GM19455 (cell line): ENCODE measurements around the gene CDHR2.

ENCODE experiments used
- ATAC-seq: cut with Tn5 transposase; IDR thresholded peaks from one replicate; pipeline ENCODE4 v1.9.1; 2021; ENCODE audit not compliant: unreplicated experiment

CDHR2 gene

GRCh38 chr5:176548967-176549444 lies at the start of gene CDHR2:
TSS of gene CDHR2 (plus strand) at chr5:176549342. CDS start at chr5:176565353, 16,011 bp downstream.
- ATAC-seq, result no peak

DNA sequence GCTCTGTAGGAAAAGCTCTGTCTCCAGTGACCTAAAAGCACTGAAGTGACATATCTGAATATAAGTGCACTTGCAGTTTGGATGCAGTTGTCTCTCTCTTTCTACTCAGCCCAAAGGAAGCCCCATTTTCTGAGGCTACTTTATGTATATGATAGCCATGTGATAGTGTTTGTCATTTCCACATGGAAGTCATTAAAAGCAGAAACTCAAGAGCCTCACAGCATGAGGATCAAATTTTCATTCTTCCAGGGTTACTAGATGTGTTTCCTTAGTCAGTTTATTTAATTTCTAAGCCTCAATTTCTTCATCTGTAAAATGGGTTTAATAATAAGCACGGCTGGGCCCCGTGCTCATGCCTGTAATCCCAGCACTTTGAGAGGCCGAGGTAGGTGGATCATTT lies 48.6 kb upstream of the CDHR2 start:
- no peak for ATAC-seq

GRCh38 chr5:176501333-176501732 lies 47.8 kb upstream of the CDHR2 start:
- no peak for ATAC-seq

GRCh38 chr5:176503496-176503895 lies 45.6 kb upstream of the CDHR2 start:
- ATAC-seq, result no peak

DNA sequence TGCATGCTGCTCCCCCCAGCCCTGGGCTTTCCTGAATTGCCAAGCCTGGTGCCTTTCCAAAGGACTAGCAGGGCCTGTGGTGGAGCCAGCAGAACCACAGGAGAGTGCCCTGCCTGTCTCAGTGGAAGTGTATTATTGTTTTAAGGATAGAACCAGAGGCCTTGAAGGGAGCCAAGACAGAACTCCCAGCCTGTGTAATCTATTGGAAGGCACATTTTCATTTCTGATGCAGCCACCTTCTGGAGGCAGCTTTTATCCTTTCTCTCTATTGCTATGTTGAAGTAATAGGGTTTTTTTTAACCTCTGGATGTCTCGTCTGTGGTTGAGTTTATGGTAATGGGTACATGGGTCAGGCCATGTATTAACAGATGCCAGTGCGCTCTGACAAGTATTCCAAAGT lies 41.2 kb upstream of the CDHR2 start:
- no peak for ATAC-seq

- ATAC-seq, result no peak
These were observed 40.5 kb upstream of the CDHR2 start for GRCh38 chr5:176508603-176509002.

- ATAC-seq, result no peak
These were observed 35.4 kb upstream of the CDHR2 start for GRCh38 chr5:176513788-176514187.

DNA sequence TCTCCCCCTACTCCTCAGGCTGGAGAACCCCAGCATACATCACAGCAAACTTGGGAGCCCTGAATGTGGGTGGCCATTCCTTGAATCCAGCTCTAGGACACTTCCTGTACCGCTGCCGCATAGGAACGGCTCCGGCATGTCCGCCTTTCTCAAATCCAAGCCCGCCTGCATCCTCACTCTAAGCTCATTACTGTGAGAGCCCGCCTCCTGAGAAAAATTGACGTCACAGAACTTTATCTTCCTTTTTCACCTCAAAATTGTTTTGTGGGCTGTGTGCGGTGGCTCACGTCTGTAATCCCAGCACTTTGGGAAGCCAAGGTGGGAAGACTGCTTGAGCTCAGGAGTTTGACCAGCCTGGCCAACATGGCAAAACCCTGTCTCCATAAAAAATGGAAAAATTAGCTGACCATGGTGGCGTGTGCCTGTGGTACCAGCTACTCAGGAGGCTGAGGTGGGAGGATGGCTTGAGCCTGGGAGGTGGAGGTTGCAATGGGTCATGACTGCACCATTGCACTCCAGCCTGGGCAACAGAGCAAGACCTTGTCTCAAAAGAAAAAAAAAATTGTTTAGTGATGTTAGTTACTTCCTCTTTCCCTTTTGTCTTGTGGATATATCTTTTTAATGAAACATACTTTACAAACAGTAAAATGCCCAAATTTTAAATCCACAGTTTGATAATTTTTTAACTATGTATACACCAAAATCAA lies 34.7 kb upstream of the CDHR2 start:
- no peak for ATAC-seq

DNA sequence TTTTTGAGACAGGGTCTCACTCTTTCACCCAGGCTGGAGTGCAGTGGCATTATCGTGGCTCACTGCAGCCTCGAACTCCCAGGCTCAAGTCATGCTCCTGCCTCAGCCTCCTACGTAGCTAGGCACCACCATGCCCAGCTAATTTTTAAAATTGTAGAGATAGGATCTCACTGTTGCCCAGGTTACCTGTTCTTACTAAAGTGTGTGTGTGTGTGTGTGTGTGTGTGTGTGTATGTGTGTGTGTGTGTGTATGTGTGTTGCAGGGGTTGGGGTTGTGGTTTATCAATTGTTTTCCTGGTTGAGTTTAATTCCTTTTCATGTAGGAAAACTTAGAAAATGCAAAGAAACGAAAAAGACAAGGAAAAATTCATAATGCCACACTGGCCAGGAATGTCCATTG lies 33.7 kb upstream of the CDHR2 start:
- no peak for ATAC-seq

GRCh38 chr5:176517053-176517661 lies 32.0 kb upstream of the CDHR2 start:
- no peak for ATAC-seq

DNA sequence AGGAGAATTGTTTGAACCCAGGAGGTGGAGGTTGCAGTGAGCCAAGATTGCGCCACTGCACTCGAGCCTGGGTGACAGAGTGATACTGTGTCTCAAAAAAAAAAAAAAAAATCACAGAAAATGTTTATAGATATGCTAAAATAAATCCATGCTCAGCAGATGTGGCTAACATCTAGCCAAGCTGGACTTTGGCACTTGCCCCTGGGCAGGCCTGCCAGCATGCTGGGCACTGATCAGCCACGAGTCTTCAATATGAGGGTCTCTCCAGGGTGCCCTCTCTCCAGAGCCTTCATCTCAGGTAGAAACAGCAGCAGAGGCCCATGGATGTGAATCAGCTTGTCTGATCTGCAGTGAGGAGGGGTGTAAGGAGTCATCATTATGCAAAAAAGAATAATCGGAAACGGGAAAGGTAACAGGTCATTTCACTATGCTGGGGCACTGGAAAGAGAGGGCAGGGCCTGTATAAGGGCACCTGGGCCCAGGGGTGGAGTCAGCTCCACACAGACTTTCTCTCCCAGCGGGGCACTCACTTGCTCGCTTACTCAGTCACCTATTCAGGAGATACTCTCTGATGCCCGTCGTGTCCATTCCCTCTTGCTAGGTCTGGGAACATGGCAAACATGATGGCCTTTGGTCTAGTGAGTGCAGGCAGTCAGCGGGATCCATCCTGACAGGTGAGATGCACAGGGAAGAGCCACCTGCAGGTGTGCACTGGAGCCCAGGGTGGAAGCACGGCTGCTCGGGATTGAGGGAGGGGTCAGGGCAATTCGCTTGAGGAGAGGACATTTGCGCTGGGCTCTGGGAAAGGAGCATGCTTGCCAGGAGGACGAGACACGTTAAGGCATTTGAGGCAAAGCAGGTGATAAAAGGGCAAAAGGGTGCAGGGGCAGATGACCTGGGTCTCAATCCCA lies 29.1 kb upstream of the CDHR2 start:
- ATAC-seq, result no peak

- ATAC-seq, result no peak
These were observed 27.9 kb upstream of the CDHR2 start for GRCh38 chr5:176521286-176521685.

GRCh38 chr5:176521699-176522263 lies 27.4 kb upstream of the CDHR2 start:
- ATAC-seq, result no peak

- no peak for ATAC-seq
These were observed 25.0 kb upstream of the CDHR2 start for GRCh38 chr5:176524138-176524537.

DNA sequence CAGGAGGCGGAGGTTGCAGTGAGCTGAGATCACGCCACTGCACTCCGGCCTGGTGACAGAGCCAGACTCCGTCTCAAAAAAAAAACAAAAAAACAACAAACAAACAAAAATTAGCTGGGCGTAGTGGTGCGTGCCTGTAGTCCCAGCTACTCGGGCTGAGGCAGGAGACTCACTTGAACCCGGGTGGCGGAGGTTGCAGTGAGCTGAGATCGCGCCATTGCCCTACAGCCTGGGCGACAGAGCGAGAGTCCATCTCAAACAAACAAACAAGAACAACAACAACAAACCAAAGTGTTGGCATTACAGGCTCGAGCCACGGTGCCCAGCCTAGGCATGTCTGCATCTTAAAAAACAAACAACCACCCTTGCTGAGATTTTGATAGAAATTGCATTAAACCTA lies 24.2 kb upstream of the CDHR2 start:
- ATAC-seq, result no peak

GRCh38 chr5:176525677-176526076 lies 23.5 kb upstream of the CDHR2 start:
- ATAC-seq, result no peak

GRCh38 chr5:176526462-176526861 lies 22.7 kb upstream of the CDHR2 start:
- ATAC-seq, result no peak

GRCh38 chr5:176527246-176528222 lies 21.6 kb upstream of the CDHR2 start:
- ATAC-seq, result no peak

- ATAC-seq, result no peak
These were observed 20.8 kb upstream of the CDHR2 start for GRCh38 chr5:176528301-176528700.

GRCh38 chr5:176528761-176529115 lies 20.4 kb upstream of the CDHR2 start:
- ATAC-seq, result no peak
